Measurements from ENCODE around the gene GEMIN8.

DNA sequence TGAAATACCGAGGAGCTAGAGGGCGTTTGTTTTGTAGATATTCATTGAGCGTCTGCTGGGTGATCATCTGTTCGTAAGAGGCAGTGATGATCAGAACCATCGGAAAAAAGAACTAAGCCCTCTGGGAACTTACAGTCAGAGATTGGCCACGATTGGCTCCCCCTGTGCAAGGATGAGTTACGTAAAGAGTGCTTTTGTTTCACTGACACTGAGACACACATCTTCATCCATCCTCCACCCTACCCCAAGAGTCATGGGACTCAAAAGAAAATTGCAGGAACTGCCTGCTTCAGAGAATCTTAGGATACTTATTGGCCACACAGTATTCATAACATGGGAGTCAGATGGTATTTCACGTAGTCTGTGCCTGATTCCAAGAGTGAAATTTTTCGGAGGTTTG, 62.1 kb downstream of the GEMIN8 start:
- TF ChIP-seq, protein P1, sequence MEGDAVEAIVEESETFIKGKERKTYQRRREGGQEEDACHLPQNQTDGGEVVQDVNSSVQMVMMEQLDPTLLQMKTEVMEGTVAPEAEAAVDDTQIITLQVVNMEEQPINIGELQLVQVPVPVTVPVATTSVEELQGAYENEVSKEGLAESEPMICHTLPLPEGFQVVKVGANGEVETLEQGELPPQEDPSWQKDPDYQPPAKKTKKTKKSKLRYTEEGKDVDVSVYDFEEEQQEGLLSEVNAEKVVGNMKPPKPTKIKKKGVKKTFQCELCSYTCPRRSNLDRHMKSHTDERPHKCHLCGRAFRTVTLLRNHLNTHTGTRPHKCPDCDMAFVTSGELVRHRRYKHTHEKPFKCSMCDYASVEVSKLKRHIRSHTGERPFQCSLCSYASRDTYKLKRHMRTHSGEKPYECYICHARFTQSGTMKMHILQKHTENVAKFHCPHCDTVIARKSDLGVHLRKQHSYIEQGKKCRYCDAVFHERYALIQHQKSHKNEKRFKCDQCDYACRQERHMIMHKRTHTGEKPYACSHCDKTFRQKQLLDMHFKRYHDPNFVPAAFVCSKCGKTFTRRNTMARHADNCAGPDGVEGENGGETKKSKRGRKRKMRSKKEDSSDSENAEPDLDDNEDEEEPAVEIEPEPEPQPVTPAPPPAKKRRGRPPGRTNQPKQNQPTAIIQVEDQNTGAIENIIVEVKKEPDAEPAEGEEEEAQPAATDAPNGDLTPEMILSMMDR (IDR thresholded peaks at IDR 0.05), result no peak
- TF ChIP-seq POLR2AphosphoS5 (IDR thresholded peaks at IDR 0.05; ENCODE audit: low read depth, low read length), result no peak

Data from Panc1 (cell line).